Hematopoietic multipotent progenitor cell treated with erythropoietin and hydrocortisone succinate and interleukin-3 and kit ligand, for 8 days (in vitro differentiated cells): ENCODE results near the gene UNC13B.
"Not testable (repeated sequence)": the region's sequence is repeated elsewhere in the genome, so short reads cannot be mapped to it uniquely, and the experiment has no call there.

Source experiments
- DNase-seq: peaks from one replicate; pipeline ENCODE4 v3.0.0-alpha.2; 2015

UNC13B gene

DNA sequence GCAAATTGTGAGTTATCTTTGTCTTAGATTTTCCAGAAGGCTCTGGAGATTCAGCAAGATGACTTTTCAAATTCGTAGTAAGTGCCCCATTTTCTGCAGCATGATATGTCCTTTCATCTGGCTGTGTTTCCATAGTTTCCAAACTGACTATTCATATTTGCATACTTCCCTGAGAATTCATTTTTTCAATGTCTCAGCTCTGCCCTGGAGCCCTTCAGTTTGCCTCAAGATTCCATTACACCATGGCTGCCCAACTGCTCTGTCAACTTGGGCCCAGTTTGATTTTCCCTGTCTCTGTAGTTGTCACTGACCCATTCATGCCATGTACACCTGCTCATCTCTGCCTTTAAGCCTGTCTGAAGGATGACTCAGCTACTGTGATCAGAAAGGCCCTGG is 233.9 kb downstream of the UNC13B start:
- DNase-seq, result no peak

DNA sequence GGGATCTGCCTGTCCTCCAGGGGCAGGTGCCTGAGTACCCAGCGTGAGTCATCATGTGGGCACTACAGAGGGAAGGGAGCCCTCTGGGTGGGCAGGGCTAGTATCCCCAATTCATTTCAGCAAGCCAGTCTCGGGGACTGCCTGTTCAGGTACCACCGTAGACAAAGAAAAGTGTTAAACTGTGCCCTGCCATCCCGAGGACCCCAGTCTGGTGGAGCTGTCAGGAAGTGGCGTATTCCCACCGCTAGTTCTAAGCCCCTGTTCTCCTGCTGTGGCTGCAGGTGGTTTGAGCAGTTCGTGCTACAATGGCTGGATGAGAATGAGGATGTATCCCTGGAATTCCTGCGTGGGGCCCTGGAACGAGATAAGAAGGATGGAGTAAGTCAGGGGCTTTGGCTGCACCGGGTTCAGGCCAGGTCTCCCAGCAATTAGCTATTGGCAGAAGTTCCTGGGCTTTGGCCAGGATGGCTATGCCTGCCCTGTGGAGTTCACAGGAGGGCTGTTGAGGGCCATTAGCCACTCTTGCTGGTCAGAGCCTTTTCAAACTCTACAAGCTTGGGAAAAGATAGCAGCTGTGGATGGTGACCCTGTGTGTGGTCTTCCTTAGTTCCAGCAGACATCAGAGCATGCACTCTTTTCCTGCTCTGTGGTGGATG is 234.9 kb downstream of the UNC13B start:
- DNase-seq, result no peak

DNA sequence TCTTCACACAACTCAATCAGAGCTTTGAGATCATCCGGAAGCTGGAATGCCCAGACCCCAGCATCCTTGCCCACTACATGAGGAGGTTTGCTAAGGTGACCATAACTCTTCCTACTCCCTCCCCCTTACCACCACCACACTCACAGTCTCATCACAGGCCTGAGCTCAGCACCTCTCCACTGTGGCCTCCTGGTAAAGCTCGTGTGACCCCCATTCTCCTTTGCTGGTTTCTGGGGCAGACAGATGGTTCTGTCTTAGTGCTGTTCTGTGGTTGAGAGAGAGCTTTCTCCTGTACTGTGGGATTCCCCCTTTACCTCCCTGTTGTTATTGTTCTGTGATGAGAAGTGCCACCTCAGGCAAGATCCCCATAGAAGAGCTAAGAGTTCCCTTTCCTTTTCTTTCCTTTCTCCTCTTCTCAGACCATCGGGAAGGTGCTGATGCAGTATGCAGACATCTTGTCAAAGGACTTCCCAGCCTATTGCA is 235.4 kb downstream of the UNC13B start:
- no peak for DNase-seq

DNA sequence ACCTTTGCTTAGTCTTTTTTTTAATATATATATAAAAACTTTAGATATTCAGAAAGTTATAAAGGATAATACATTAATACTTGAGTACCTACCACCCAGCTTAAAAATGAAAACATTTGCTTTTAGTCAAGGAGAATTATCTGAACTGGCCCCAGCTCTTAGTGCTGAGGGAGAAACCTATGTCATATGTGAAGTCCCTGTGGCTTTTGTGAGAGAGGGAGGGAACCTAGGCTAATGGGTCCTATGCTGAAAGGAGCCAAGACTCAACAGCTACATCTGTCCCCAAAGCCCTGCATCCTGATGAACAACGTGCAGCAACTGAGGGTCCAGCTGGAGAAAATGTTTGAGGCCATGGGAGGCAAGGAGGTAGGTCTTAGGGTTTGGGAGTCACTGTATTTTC is 236.1 kb downstream of the UNC13B start:
- no peak for DNase-seq

DNA sequence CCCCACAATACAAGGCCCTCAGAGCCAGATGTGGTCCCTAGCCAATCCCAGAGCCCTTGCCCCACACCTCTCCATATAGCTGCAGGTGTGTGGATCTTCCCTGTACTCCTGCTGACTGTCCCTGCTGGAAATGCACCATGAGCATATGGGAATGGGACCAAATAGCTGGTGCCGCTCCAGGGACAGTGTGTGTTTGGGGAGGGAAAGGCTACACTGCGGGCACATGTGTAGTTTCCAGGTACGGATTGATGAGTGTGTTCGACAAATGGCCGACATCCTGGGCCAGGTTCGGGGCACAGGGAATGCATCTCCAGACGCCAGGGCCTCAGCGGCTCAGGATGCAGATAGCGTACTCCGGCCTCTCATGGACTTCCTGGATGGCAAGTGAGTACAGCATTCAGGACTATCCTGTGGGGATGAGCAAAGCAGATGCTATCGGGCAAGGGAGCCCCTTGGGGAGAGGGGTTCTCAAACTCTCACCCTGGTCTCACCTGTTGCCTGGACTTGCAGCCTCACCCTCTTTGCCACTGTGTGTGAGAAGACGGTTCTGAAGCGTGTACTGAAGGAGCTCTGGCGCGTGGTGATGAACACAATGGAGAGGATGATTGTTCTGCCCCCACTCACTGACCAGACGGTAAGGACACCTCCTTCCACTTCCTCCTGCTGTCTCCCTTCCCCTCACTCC is 237.0 kb downstream of the UNC13B start:
- no peak for DNase-seq

DNA sequence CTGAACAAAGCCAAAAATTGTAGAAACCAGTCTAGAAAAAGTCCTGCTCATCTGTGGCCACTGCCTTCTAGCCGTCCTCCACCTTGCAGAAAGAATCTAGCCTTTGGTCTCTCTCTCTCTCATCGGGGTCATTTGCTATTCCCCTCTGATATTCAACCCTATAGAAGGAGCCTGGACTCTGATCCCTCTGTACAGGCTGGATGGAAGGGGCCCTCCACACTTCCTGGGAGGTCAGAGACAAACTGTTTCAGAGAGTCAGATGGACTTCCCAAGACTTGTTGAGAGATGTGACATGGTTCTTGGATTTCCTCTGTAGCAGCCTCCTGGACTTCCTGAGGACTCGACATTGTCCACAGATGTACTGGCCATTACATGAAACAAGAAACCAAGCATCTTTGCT is 243.1 kb downstream of the UNC13B start:
- no peak for DNase-seq

DNA sequence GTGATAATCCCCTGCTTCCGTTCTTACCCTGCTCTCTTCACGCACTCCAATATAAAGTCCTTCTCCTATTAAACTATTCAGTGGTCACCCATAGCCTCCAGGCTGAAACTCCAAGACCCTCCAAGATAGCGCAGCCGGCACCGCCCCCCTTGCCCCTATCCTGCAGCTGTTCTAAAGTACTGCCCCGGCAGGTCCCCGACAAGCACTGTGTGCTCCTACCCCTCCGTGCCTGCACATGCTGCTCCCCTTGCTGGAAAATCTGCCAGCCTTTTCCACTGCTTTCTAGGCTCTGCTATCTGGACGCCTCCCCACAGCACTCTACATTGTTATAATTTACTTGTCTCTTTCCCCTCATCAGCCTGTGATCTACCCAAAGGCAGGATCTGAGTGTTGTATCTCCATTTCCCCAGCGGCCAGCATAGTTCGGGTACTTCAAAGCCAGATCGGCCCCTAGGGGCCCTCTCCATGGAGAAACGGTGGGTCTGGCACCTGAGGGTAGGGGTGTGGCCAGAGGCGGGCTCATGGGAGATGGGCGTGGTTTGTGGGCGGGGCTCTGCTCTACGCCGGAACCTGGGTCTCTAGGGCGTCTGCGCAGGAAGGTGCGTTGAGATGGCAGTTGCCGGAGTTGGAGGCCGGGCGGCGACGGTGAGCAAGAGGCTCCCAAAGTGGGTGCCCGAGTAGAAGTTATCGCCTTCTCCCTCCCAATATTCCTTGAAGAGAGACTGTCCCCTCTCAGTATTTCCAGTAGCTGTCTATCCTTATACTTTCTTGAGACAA is 244.6 kb downstream of the UNC13B start:
- peak; percentile 42 for DNase-seq

DNA sequence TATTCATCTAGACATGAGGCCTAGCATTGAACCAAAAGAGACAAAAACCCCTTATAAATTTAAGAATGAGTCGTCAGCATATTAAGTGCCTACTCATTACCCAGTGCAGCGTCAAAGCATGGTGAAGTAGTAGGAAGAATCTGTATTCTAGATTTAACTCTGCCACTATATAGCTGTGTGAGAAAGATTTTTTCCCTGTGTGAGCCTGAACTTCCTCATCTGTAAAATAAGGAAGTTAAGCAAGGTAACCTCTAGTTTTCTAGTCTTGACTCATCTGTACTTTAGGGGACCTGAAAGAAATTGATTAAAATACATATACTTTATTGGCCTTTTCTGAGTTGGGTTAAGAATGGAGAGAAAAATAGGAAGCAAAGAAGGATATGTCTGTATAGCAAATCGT is 246.0 kb downstream of the UNC13B start:
- DNase-seq, result no peak

DNA sequence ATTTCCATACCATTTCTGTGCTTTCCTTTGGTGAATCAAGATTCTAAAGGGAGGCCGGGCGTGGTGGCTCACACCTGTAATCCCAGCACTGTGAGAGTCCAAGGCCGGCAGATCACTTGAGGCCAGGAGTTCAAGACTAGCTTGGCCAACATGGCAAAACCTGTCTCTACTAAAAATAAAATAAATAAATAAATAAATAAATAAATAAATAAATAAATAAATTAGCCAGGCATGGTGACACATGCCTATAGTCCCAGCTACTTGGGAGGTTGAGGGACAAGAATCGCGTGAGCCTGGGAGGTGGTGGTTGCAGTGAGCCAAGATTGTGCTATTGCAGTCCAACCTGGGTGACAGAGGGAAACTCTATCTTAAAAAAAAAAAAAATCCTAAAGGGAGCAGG is 247.6 kb downstream of the UNC13B start:
- not testable (repeated sequence) for DNase-seq

DNA sequence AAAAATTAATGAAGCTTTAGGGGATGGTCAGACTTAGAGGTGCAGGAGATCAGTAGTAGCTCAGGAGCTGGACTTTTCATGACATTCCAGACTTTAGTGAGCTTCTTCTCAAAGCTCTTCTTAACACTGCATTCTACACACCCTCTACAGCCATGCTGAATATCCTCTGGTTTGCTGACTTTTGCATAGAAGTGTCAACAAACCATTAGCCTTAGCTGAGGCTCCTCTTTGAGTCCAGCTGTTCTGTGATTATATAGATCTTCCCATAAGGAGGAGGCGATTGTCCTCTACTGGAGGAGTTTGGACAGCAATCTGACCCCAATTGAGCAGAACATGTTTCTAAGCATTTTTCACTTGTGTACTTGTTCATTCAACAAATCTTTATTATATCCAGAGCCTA is 253.1 kb downstream of the UNC13B start:
- no peak for DNase-seq

DNA sequence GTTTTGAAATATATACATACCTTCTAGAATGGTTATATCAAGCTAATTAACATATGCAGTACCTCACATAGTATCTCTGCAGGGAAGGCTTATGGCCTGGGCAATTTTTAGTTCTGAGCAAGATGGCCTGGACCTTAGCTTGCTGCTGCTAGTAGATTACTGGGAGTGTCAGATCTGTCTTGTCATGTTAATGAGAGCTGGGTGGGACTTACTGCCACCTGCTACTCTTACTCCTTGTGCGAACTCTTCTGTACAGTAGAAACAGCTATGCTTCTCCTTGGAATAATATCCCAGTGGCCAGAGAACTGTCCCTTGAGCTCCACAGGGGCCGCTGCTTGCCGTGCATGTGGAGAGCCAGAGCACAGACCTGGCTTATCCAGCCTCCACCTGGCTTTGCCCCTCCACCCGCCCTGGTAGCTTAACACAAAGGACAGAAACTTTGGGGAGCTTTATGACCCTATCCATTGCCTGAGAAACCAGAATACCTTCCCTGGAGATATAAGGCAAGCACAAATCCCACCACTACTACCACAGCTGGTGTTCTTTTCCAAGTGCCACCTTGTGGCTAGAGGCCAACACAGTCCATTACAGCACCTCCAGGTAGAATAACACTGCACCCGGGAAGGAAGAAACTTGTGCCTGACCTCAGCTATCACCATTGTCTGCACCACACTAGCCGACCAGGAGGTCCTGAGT is 253.7 kb downstream of the UNC13B start:
- no peak for DNase-seq

DNA sequence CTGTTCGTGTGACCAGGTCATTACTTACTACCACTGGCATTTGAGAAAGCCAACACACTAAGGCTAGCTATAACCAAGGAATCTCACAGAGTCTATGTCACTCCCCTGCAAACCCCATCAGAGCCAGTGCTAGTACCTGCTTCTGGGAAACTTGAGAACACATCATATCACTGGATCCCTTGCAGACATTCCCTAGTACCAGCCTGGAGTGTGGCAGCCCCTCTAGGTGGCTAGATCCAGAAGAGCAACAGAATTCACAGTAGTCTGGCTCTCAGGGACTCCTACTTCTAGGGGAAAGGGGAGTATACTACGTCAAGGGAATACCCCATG is 254.3 kb downstream of the UNC13B start:
- no peak for DNase-seq

DNA sequence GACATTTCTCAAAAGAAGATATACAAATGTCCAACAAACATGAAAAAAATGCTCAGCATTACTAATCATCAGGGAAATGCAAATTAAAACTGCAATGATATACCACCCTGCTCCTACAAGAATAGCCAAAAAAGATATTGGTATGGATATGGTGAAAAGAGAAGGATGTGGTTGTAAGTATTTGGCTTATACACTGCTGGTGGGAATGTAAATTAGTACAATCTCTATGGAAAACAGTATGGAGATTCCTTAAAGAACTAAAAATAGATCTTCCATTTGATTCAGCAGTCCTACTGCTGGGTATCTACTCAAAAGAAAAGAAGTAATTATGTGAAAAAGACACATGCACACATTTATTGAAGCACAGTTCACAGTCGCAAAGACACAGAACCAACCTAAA is 260.5 kb downstream of the UNC13B start:
- DNase-seq, result no peak

DNA sequence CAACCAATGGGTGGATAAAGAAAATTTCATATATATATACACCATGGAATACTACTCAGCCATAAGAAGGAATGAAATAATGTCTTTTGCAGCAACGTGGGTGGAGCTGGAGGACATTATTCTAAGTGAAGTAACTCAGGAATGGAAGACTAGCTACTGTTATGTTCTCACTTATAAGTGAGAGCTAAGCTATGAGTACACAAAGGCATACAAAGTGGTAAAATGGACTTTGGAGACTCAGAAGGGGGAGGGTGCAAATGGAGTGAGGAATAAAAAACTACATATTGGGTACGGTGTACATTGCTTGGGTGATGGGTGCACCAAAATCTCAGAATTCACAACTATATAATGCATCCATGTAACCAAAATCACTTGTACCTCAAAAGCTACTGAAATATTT is 260.9 kb downstream of the UNC13B start:
- DNase-seq, result no peak

DNA sequence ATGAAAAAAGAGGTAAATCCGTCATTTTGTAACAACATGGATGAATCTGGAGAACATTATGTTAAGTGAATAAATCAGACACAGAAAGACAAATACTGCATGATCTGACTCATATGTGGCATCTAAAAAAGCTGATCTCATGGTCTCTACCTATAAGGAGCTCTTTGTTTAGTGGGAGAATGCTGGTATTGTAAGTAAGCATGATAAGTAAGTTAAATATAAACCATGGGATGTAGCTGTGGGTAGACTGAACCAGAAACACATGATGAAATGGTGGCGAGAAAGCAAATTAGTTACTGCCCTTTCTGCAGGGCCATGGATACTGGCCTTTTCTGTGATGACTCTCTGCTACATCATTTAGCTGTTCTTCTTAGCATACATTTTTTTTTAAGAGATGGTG is 261.7 kb downstream of the UNC13B start:
- no peak for DNase-seq

DNA sequence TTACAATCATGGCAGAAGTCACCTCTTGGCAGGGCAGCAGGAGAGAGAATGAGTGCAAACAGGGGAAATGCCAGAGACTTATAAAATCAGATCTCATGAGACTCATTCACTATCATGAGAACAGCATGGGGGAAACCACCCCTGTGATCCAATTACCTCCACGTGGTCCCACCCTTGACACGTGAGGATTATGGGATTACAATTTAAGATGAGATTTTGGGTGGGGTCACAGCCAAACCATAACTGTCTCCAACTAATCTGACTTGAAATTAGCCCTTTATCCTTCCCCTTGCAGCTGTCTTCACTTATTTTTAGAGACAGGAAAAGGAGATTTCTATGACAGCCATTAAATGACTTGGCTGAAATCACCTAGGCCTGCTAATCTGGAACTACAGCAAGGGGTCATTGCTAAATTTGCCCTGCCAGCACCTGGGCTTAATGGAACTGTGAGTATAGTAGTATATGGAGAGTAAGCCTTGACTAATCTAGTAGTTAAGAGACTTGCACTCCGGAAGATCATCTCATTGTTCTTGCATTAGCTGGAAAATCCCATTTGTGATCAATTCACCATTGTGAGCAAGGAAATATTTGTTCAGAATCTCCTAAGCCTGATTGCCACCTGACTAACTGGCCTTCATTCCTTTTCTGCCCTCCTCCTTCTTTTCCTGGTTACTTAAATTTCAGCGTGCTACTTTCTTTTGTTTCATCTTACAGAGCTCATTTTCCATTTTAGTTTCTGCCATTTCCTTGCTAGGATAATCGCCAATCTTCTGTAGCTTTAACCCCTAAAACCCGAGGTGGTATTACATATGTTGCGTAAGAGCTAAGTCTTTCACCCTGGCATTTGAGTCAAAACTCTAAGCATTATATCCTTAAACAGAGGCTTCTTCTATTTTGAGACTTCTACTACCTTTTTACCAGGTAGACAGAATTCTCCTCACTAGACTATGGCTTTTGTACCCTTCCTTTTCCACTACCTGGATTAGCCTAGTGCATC is 262.8 kb downstream of the UNC13B start:
- no peak for DNase-seq

DNA sequence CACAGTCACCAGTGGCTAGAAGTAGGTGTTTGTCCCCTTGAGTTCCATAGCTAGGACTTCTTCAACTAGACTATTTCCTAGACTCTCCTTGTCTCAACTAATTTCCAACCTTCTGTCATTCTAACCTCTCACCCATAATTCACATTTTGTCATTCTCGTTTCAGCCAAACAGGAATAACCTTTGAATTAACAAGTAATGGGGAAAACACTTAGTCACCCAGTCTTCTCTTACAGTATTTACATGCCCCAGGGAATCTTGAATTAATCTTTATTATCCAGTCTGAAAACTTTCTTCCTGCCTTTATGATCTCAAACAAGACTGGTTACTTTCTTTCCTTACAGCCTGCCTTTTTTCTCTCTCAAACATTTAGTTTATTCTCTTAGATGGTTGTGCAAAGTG is 264.8 kb downstream of the UNC13B start:
- no peak for DNase-seq

DNA sequence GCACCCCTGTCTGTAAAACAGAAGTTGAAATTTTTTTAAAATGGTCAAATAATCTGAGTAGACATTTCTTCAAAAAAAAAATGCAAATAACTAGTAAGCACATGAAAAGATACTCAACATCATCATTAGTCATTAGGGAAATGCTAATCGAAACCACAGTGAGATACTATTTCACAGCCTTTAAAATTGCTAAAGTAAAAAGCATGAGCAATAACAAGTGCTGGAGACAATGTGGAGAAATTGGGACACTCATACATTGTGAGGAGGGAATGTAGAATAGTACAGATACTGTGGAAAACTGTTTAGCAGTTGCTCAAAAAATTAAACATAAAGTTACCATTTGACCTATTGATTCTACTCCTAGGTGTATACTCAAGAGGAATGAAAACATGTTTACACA is 269.7 kb downstream of the UNC13B start:
- DNase-seq, result no peak

DNA sequence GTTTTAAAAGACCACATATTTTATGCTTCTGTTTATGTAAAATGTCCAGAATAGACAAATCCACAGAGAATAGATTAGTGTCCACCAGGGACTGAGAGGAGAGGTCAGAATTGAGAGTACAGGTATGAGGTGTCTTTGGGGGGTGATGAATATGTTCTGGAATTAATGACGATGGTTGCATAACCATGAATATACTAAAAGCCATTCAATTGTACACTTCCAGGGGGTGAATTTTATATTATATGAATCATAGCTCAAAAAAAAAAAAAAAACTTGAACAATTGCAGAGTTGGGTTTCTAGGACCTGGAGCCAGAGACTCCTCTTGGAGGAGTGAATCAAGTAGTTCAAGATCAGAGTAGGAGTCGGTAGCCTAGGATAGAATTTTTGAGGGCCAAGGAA is 270.3 kb downstream of the UNC13B start:
- DNase-seq, result no peak

DNA sequence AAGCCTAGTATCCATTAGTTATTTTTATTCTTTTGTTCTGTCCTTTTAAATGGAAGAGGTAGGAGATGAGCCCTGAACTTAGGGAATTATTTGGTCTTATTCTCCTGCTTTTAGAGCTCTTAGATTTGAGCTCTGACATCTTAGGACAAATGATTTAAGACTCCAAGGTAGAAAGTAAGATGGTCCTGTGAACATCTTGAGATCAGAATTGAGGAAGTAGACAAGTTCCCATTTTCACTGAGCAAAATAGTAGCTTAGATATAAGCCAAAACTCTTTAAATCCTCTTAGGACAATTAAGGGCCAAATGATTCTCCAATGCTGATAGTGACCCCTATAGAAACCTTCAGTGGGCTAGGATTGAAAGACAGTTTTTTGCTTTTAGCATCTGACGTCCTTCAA is 275.1 kb downstream of the UNC13B start:
- DNase-seq, result no peak

DNA sequence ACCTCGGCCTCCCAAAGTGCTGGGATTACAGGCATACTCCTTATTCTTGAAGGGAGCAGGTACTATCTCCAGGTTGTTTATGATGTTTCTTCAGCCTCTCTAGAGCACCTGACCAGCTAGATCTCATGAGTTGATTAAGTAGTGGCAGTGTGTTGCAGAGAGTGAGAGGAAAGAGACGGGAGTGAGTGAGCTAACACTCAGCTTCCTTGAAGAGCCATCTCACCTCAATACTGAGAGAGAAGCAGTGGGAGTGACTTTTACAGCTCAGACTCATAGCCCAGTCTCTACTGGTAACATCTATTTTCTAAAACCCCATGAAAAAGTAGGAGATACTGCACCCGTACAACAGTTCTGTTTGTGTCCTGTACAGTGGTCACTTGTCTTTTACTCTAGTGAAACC is 284.2 kb downstream of the UNC13B start:
- DNase-seq, result no peak

DNA sequence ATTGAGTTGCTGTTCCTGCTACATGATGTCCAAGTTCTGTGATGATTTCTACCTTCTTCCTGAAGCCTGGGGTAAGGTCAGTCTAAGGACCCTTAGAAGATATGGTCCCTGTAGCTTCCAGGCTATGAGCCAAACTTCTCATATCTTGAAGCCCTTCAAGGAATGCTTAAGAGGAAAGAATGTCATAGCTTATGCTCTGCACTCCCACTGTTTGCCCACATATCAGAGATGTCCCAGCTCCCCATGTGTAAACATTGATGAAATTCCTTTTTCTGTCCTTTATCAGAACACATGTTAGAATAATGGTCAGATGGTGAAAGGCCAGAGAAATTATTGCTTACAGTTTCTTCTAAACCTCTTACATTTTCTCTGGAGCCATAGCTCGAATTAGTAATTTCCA is 286.7 kb downstream of the UNC13B start:
- no peak for DNase-seq
